Posterior vena cava (tissue), 2 donors: Measurements from ENCODE around the gene ACTMAP. TPM values are rescaled to one million over a fixed set of nuclear protein-coding genes. Genes with fewer than 3 reads are reported as not detected.
"Not testable (repeated sequence)": the region's sequence is repeated elsewhere in the genome, so short reads cannot be mapped to it uniquely, and the experiment has no call there.

Experiments
- DNase-seq: peaks from one replicate; pipeline ENCODE4 v3.0.0-alpha.2; 2020; ENCODE audit warnings: low spot score
- intact Hi-C, 2 donors: fragments of 100-400 bp; cut with DNase I; formaldehyde crosslinking; loops; one replicate each; pipeline versions ENCODE4 v1.14.1 to v1.14.2; 2022 to 2023
- total RNA-seq, 2 donors: library from RNA; stranded (reverse); fragmentation: NEBNext Ultra II Directional; extraction: Animal tissue kit (Norgen Biotek cat#: 25700); gene quantifications; one replicate each; pipeline ENCODE4 v1.2.1, GENCODE V29; 2021
- donor health status: DM: yes; HTN: yes; CAD: no.
- donor health status: DM: yes; HTN: yes; CAD: no.

Gene ACTMAP
- total RNA-seq, 2 donors from 2014 or later: 3.0 to 5.5 TPM

DNA sequence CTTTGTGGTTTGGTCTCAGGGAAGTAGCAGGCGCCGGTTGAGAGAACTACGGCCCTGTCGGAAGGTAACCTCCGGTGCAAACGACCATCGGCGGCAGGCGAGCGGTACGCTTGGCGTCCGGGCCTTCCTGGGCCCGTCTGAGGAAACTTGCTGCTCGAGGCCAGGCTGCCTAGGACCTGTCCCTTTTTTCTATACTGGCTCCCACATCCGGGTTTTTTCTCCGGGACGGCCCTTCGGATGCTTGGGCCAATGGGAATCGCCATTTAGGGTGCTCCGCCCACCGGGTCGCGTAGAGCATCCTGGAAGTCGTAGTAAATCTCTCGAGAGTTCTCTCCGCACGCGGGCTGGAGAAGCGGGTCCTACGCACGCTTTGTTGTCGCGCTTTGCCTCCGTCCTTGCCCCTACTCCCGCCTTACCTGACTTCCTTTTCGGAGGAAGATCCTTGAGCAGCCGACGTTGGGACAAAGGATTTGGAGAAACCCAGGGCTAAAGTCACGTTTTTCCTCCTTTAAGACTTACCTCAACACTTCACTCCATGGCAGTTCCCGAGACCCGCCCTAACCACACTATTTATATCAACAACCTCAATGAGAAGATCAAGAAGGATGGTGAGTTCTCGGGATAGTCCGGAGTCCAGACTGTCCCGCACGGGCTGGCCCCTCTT lies 729 bp upstream of the ACTMAP start, which contains the start of gene SNRPA:
Gene SNRPA, plus strand, starts transcription at position 330 of the 664 bp plus-strand sequence. Its CDS starts 206 bp downstream, at position 536.
- intact Hi-C loops: loop anchor here in 1 of 2 donors (5.0 kb wide), 1 partner anchor 34 kb away; the partner anchor contains the start of genes COQ8B and ITPKC
- peak; percentile 98 for DNase-seq

DNA sequence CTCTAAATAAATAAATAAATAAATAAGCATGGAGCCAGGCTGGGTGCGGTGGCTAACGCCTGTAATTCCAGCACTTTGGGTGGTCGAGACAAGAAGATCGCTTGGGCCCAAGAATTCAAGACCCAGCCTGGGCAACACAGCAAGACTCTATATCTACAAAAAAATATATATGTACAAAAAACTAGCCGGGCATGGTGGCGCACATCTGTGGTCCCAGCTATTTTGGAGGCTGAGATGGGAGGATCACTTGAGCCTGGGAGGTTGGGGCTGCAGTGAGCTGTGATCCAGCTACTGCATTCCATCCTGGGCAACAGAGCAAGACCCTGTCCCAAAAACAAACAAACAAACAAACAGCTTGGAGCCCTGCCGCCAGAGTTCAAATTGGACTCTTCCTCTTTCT lies 2.7 kb downstream of the ACTMAP start:
- intact Hi-C loops: no loop called here
- DNase-seq: no peak

DNA sequence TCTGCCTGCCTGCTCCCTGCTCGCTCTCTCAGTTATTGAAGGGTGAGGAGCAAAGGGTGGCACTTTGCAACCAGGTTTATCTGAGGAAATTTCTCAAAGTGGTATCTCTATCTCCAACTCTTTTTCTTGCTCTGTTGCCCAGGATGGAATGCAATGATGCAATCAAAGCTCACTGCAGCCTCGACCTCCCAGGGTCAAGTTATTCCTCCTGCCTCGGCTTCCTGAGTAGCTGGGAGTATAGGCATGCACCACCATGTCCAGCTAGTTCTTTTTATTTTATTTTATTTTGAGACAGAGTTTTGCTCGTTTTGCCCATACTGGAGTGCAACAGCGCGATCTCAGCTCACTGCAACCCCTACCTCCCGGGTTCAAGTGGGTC lies 4.9 kb downstream of the ACTMAP start:
- intact Hi-C loops: no loop called here
- no peak for DNase-seq

DNA sequence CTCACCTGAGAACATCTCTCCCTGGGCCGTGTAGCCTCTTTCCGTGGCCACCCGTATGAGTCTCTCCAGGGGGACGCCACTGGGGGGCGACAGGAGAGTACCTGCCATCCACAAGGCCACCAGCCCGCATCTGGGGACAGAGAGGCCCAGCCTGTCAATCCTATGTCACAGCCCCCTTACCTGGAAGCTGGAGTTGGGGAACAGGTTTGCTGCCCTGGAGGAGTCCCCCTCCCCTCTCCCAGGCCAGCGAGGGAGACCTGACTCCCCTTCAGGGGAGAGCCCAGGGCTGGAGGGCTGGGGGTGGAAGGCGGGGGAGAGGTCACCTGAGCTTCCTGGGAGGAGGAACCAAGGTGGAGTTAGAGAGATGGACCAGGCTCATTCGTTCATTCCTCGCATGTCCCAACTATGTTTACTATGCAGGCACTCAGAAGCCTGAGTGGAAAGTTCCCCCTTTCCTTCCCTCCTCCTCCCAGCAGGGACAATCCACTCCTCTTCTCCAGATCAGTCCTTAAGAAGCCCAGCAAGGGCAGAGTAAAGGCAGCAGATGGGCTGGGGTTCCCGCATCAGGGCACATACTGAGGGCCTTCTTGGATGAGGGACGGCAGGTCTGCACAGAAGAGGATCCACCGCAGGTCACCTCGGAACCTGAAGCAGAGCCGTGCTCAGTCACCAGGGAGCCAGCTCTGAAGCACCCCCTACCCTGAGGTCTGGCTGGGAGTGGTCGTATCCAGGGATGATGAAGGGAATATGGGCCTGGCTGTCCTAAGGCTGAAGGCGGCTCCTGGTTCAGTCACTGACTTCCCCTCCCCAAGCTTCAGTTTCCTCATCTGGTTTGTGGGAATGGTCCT lies 5.5 kb downstream of the ACTMAP start:
- intact Hi-C loops: no loop called here
- DNase-seq: no peak

DNA sequence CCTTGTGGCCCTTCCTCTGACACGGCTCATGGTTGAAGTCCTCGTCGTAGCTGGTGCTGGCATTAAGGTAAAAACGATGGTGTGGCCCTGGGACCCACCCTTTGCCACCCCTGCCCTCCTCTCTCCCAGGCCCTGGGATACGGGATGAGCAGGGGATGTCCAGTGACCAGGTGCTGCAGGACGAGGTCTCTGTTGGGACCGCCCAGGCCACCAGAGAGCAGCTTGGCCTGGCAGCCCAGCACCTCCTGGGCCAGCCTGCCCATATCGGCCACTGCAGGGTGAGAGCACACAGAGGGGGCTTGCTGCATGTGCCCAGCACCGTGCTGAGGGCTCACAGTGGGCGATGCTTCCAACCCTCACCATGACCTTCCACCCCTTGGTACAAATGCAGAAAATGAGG lies 6.4 kb downstream of the ACTMAP start:
- DNase-seq: no peak
- intact Hi-C loops: loop anchor here in 1 of 2 donors (1.0 kb wide), 1 partner anchor 69 kb away; no protein-coding TSS in a partner anchor

DNA sequence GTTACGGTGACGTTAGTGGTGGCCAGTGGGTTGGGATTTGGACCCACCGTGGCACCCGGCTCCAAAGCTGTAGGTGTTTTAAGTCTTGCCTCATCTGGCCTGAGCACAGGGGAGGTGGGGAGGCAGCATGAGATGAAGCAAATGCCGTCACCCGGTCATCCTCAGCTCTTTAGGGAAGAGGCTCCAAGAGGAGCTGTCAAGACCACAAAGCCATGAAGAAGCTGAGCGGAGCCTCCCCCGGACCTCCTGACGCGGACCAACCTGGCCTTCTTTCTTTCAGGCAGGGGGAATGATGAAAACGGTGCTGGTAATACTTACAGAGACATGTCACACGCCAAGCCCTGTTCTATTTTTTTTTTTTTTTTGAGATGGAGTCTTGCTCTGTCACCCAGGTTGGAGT lies 7.4 kb downstream of the ACTMAP start:
- DNase-seq: no peak
- intact Hi-C loops: loop anchor here in 1 of 2 donors (1.0 kb wide), 1 partner anchor 70 kb away; no protein-coding TSS in a partner anchor

DNA sequence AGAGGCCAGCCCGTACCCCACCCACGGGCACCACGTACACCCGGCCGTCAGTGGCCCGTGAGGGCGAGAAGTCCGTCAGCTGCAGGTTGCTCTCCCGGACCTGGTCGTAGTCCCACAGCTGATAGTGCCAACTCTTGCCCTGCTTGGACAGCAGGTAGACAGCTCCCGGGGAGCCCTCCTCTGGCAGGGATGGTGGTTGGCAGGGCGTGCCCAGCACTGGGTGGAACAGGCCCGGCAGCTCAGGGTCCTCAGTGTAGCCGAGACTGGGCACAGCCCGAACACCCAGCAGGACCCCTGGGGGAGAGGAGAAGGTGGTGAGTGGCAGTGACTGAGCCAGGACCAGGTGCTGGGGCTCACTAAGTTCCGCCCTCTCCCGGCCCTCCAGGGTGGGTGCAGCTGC lies 7.8 kb downstream of the ACTMAP start:
- DNase-seq: no peak
- intact Hi-C loops: no loop called here

DNA sequence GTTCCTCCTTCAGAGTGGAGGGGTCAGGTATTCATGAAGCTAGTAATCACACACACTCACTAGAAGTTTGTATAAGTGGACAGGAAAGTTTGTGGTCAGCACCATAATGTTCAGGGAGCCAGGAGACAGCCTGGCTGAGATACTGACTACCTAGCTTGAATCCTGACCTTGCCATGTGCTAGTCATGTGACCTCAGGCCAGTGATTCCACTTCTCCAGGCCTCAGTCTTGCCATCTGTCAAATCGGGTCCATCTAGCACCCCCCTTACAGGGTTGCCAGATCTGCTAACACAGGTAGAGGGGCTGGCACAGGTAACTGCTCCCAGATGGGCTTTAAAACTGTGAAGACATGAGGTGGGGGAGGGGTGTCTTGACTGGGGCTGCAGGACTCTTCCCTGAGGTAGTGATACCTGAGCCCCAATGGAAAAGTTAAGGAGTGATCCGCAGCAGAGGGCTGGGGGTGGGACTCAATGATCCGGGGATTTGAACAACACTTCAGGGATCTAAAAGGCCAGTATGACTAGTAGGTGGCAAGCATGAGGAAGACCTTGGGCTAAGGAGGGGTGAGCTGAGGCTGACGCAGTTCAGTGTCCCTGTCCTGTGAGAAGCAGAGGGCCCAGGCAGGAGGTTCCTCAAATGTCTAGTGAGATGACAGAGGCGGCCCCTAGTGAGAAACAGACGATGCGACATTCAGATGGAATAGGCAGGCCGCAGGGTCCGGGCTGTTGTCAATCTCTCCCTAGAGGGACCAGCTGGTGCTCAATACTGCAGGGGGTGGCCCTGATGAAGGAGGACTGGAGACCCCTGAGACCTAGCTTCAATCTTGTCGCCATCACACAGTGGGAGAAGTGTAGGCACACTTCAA lies 8.5 kb downstream of the ACTMAP start:
- intact Hi-C loops: no loop called here
- no peak for DNase-seq

DNA sequence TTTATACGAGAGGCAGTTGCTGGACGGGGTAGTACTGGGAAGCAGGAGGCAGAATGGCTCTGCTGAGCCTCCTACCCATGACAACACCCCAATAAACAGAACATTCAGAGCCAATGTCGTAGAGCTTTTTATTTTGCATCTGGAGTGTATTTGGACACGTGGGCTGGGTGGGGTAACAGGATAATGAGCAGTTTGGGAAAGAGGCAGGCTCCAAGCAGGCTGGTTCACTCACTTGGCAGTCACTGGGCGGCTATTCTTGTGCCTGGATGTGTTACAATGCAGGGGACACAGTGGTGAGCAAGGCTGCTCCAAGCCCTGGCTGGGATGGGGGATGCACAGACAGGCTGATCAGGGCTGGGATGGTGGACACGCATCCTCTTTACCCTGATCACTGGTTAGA lies 9.5 kb downstream of the ACTMAP start:
- intact Hi-C loops: no loop called here
- no peak for DNase-seq

DNA sequence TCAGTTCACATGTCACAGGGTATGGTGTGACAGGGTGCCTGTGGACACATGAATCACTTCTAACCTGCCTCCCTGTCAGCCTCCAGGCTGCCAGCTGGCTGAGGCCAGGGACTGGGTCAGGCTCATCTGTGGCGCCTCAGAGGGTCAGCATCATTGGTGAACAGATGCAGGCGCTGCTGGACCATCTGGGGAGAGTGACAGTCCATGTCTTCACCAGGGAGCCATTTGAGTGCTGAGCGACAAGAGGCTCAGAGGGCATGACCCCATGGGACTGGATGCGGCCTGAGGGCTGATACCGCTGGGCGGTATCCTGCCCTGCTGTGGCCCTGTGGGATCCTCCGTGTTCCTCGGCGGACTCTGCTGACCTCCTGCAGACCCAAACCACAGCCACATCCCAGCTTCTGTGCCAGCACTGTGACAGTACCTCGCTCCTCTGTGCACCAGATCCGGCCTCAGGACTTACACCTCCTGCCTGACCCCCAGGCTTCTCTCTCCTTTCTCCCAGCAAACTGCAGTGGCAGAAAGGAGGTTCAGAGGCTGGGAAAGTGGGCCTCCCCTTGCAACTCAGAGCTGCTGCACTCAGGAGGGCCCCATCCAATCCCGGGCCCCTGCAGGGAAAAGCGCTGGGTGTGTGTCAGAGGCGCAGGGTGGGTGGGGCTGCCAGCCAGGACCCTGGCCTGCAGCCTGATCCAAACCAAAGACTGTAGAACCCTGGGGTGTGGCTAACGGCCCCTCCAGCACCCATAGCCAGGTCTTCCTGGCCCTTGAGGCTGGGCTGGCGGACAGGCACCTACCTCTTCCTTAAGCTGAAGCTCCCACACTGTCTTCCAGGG lies 10.2 kb downstream of the ACTMAP start:
- no peak for DNase-seq
- intact Hi-C loops: no loop called here

DNA sequence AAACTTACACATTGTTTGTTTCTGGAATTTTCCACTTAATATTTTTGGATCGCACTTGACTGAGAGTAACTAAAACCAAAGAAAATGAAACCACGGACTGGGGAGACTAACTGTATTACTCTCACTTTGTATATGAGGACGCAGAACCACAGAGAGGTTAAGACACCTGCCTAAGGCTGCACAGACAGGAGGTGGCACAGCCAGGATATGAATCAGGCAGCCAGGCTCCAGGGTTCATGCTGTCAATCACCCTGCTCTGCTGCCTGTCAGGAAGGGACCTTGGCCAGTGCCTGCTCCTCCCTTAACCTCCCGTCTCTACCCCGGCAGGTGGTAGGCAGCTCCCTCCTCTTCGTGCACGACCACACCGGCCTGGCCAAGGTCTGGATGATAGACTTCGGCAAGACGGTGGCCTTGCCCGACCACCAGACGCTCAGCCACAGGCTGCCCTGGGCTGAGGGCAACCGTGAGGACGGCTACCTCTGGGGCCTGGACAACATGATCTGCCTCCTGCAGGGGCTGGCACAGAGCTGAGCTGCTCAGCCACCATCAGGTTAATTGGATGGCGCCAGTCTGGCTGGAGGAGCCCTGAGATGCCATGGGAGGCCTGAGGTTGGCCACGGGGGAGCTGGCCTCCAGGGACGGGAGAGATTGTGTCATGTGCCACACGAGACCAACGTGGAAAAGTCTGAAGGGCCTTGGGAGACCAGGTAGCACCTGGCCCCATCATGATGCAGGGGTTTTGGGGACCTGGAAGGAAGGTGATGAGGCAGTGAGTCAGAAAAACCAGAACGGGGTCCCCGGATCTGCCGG lies 11.0 kb downstream of the ACTMAP start:
- no peak for DNase-seq
- intact Hi-C loops: no loop called here

DNA sequence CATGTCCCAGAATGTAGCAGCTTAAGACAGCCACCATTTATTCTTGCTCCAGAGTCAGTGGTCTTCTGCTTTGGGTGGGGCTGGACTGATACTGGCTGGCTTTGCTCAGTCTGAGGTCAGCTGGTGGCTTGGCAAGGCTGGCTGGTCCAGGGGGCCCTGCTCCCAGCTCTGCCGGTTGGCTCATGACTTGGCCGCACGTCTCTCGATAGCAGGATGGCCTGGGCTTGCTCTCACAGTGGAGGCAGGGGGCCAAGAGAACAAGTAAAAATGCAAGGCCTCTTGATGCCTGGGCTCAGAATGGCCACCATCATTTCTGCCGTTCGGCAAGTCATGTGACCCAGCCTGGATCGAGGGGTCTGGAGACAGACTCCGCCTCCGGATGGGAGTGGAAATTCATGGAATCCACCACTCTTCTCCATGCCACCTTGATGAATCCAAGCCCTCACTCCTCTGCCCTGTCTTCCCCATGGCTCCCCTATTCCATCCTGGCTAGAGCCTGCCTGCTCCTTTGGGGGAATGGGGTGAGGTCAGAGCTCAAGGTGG lies 13.1 kb downstream of the ACTMAP start:
- intact Hi-C loops: no loop called here
- DNase-seq: peak; percentile 84

DNA sequence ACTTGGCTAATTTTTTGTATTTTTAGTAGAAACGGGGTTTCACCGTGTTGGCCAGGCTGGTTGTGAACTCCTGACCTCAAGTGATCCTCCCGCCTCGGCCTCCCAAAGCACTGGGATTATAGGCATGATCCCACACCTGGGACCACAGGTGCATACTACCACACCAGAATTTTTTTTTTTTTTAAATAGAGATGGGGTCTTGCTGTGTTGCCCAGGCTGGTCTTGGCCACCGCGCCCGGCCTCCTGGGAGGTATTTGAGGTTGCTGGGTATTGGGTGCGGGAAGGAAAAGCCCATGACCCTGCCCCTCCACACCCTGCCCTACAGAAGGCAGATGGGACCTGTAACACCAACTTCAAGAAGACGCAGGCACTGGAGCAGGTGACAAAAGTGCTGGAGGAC lies 13.6 kb downstream of the ACTMAP start:
- DNase-seq: no peak
- intact Hi-C loops: loop anchor here in 1 of 2 donors (1.0 kb wide), 1 partner anchor 35 kb away; no protein-coding TSS in a partner anchor

DNA sequence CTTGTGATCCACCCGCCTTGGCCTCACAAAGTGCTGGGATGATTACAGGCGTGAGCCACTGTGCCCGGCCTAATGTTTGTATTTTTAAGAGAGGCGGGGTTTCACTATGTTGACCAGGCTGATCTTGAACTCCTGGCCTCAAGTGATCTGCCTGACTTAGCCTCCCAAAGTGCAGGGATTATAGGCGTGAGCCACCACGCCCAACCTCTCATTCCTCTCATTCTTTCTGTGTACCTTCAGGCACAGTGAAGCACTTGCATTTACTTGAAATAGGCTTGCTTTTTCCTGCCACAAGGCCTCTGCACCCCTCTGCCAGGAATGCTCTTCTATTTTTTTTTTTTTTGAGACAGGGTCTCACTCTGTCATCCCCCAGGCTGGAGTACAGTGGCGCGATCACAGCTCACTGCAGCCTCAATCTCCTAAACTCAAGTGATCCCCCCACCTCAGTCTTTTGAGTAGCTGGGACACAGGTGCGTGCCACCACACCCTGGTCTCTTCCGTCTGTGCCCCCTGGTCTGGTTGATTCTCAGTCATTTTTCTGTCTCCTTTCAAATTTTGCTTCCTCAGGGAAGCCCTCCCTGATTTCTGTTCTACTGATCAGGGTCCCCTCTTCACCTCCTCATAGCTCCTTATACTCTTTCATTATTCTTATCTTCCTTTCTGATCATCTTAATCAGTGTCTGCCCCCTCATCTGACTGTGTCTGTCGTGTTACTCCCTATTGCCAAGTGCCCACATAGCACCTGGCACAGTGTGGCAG lies 15.1 kb downstream of the ACTMAP start:
- intact Hi-C loops: no loop called here
- DNase-seq: no peak

DNA sequence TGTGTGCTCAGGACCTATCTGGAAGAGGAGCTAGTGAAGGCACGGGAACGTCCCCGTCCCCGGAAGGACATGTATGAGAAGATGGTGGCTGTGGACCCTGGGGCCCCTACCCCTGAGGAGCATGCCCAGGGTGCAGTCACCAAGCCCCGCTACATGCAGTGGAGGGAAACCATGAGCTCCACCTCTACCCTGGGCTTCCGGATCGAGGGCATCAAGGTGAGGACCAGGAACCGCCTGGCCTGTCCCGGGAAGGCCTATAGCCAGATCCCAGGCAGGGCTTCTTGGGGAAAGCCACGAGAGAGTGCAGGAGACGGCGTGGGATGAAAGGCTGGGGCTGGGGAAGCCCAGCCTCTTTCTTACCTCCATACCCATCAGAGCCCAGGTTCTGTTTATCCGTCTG lies 17.1 kb downstream of the ACTMAP start:
- intact Hi-C loops: no loop called here
- no peak for DNase-seq

DNA sequence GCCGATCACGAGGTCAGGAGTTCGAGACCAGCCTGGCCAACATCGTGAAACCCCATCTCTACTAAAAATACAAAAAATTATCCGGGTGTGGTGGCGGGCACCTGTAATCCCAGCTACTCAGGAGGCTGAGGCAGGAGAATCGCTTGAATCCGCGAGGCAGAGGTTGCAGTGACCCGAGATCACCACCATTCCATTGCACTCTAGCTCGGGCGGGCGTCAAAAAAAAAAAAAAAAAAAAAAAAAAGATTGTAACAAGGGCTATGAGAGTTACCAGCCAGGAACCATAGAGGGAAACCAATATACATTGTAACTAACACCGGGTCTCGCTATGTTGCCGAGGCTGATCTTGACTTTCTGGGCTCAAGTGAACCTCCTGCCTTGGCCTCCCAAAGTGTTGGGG lies 18.0 kb downstream of the ACTMAP start:
- intact Hi-C loops, DNase-seq: not testable (repeated sequence)

DNA sequence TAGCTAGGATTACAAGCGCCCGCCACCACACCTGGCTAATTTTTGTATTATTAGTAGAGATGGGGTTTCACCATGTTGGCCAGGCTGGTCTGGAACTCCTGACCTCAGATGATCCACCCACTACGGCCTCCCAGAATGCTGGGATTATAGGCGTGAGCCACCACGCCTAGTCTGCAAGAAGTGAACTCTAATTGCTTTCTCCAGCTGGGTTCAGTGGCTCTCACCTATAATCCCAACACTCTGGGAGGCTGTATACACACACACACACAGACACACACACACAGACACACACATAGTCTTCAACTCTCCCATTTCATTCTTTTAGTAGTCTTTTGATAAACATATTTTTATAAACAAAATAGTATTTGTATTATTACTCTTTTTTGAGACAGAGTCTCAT lies 20.2 kb downstream of the ACTMAP start:
- intact Hi-C loops, DNase-seq: not testable (repeated sequence)
